Stimulated activated CD8-positive, alpha-beta memory T cell treated with anti-CD3 and anti-CD28 coated beads, Interleukin-7, amount 100 ng/mL, for 1 hour (primary cell): ENCODE results near the gene NUTM2A.
"Not testable (repeated sequence)": the region's sequence is repeated elsewhere in the genome, so short reads cannot be mapped to it uniquely, and the experiment has no call there.

Experiments
- DNase-seq, 2 donors: peaks; one replicate each; pipeline ENCODE4 v3.0.0-alpha.2; 2020; ENCODE audit warnings: low read depth in 2 of 2

The NUTM2A gene, protein sequence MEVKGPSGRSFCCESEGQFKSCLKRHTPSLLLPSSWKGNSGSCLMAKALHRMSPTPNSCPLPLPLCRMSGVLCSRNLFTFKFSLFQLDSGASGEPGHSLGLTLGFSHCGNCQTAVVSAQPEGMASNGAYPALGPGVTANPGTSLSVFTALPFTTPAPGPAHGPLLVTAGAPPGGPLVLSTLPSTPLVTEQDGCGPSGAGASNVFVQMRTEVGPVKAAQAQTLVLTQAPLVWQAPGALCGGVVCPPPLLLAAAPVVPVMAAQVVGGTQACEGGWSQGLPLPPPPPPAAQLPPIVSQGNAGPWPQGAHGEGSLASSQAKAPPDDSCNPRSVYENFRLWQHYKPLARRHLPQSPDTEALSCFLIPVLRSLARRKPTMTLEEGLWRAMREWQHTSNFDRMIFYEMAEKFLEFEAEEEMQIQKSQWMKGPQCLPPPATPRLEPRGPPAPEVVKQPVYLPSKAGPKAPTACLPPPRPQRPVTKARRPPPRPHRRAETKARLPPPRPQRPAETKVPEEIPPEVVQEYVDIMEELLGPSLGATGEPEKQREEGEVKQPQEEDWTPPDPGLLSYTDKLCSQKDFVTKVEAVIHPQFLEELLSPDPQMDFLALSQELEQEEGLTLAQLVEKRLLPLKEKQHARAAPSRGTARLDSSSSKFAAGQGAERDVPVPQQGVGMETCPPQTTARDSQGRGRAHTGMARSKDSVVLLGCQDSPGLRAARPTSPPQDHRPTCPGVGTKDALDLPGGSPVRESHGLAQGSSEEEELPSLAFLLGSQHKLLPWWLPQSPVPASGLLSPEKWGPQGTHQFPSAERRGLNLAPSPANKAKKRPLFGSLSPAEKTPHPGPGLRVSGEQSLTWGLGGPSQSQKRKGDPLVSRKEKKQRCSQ

GRCh38 chr10:87225148-87225547, at the start of gene NUTM2A:
Gene NUTM2A (plus strand): TSS chr10:87225448. CDS start chr10:87225831, 383 bp downstream.
- DNase-seq = not testable (repeated sequence)

GRCh38 chr10:87177587-87177986, 47.7 kb upstream of the NUTM2A start:
- not testable (repeated sequence) for DNase-seq

- not testable (repeated sequence) for DNase-seq
Observed at GRCh38 chr10:87184421-87184820, 40.8 kb upstream of the NUTM2A start.

- not testable (repeated sequence) for DNase-seq
Observed at GRCh38 chr10:87186016-87186415, 39.2 kb upstream of the NUTM2A start.

DNA sequence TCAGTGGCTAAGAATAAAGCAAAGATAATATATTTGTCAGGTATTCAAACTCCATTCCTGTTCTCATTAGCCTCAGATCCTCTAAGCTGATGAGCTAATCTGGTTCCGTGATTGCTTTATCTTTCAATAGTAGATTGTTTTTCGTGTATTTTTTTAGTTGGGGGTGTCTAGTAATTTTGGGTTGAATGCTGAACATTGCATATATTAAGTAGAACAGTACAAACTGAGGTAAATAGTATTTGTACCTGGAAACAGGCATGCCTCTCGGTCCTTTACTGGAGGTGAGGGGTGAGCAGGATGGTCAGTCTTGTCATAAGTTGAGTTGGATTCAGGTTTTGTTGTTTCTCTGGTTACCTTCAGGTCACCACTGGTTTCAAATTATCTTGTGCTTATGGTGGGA, 37.7 kb upstream of the NUTM2A start:
- not testable (repeated sequence) for DNase-seq

DNA sequence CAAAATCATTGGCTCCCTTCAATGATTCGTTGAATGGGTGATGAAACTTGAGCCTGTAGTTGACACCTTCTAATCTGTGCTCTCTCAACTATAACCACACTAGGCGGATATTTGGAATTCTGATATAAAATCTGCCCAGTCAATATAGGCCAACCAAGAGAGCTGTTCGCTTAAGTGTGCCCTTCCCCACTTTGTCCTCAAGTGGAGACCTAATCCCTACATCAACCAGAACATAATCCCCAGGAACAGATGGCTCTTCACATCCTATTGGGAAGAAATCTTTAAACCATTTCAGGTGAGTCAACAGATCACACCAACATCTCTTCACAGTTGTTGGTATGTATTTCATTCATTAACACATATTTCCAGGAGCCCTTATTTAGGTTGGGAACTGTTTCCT, 33.4 kb upstream of the NUTM2A start:
- DNase-seq = not testable (repeated sequence)

- DNase-seq = not testable (repeated sequence)
Observed at GRCh38 chr10:87200924-87201323, 24.3 kb upstream of the NUTM2A start.

DNA sequence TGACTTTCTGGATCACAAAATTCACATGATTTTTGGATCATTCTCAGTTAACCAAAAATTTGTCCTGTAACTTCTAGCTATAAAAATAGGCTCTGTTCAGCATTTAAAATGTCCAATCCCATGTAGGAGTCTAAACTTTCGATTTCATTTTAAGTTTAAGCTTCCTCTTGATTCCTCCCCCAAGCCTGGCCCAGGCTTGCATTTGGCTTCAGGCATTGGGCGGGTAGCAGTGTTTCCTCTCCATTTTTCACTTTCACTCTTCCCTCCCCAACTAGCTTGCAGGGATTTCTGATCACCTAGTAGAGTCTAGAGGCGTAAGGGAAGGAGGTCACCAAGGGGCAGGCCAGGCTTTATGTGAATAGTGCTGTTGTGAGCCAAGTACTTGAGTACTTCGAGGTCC, 20.4 kb upstream of the NUTM2A start:
- not testable (repeated sequence) for DNase-seq

DNA sequence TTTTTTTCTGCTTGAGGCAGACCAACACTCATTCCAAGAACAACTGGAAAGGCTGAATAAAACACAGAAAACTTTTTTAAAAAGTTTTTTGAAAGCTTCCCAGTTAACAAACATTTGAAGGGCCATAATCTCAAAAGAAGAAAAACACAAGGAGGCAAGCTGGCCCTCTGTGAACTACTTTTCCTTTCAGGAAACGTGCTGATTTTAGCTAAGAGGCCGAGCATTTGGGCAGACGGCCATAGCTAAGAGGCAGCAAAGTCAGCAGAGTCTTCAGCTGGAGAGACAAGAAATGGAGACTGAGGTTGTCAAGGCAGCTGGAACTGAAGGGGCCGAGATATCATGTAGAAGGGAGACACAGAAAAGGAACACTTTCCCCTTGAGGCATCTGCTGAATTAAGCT, 18.3 kb upstream of the NUTM2A start:
- DNase-seq = not testable (repeated sequence)

DNA sequence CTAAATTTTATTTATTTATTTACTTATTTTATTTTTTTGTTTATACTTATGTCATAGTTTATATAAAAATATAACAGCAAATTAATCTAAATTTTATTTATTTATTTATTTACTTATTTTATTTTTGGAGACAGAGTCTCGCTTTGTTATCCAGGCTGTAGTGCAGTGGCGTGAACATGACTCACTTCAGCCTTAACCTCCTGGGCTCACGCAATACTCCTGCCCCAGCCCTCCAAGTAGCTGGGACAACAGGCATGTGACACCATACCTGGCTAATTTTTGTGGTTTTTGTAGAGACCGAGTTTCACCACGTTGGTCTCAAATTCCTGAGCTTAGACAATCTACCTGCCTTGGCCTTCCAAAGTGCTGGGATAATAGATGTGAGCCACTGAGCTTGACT, 14.9 kb upstream of the NUTM2A start:
- not testable (repeated sequence) for DNase-seq

- not testable (repeated sequence) for DNase-seq
Observed at GRCh38 chr10:87211848-87212247, 13.4 kb upstream of the NUTM2A start.

- not testable (repeated sequence) for DNase-seq
Observed at GRCh38 chr10:87213150-87213765, 12.0 kb upstream of the NUTM2A start.

- DNase-seq = not testable (repeated sequence)
Observed at GRCh38 chr10:87213806-87214205, 11.4 kb upstream of the NUTM2A start.

GRCh38 chr10:87216120-87216519, 9.1 kb upstream of the NUTM2A start:
- DNase-seq = not testable (repeated sequence)

DNA sequence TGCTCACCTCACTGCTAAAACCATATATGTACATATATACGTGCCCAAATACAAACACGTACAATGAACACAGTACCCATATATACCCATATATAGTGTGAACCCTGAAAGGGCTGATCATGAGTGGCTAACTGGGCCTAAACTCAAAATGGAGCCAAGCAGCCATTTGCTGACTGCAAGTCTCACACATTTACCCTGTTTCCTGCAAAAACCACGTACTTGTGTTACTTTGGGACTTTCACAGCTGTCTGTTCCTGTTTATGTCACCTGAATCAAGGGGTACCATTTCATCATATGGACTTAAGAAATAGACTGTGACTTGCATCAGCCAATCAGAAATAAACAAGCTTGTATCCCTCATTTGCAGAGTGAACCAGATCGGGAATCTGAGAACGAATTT, 5.9 kb upstream of the NUTM2A start:
- not testable (repeated sequence) for DNase-seq

DNA sequence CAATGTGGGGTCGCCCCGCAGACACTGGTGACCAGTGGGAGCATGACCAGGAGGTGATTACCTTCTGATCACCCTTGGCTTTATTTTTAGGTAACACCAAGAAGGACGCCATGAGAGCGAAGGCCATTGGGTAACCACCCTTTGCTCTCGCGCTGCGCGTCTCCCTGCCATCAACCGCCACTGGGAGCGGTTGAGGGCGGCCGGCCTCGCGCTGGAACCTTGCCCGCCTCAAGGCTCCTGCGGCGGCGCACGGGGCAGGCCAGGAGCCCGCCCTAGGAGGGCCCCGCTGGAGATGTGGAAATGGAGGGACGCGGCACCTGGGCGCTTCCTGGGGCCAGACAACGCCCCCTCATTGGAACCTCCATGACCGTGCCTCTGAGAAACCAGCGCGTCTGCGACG, 2.5 kb upstream of the NUTM2A start:
- not testable (repeated sequence) for DNase-seq

- DNase-seq = not testable (repeated sequence)
Observed at GRCh38 chr10:87228247-87228646, 3.0 kb downstream of the NUTM2A start.

GRCh38 chr10:87229211-87229610, 4.0 kb downstream of the NUTM2A start:
- DNase-seq = not testable (repeated sequence)

GRCh38 chr10:87234854-87235253, 9.6 kb downstream of the NUTM2A start:
- DNase-seq = not testable (repeated sequence)

DNA sequence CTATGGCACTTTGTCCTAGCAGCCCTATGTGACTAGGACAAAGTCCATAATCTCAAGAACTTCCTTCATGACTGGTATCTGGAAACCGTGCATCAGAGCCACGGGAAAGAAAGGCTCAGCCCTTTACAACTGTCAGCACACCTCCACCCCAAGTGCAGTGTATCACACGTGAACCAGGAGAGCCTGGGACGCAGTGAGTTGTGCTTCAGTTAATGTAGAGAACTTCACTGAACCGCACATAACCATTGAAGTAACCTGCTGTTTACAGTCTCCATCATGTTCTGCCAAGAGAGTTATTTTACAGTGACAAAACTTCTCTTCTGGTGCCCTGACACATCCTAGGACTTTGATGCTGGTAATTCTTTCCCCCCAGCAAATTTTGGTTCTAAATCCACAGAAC, 12.0 kb downstream of the NUTM2A start:
- DNase-seq = not testable (repeated sequence)

GRCh38 chr10:87239346-87239808, 14.1 kb downstream of the NUTM2A start:
- not testable (repeated sequence) for DNase-seq

- DNase-seq = not testable (repeated sequence)
Observed at GRCh38 chr10:87242192-87242591, 16.9 kb downstream of the NUTM2A start.
